Natural killer cell (primary cell): ENCODE measurements around the gene PIAS4. TPM values are rescaled to one million over a fixed set of nuclear protein-coding genes. Genes with fewer than 3 reads are reported as not detected.
A peak's percentile ranks its signal among the peaks of the same experiment; 100 is the strongest.

Source experiments
- ATAC-seq, 3 donors: fragments of 150-1000 bp in 2 of 3; fragments of 200-7000 bp in 1 of 3; cut with Tn5 transposase; 1 replicate in 1 of 3; 2 replicates in 2 of 3; pipeline ENCODE4 v1.10.0; 2021; ENCODE audit warnings: mild to moderate bottlenecking in 2 of 3, moderate library complexity in 2 of 3
- DNase-seq, 2 donors: peaks; one replicate each; pipeline versions ENCODE4 v3.0.0 to v3.0.0-alpha.2; 2013 to 2021; ENCODE audit warnings: mixed read lengths in 1 of 2
- H3K27ac ChIP-seq: one replicate; pipeline ENCODE4 v1.5.1; 2013; ENCODE audit warnings: mild to moderate bottlenecking, low read length
- H3K27me3 ChIP-seq: one replicate; pipeline ENCODE4 v1.6.1; 2013; ENCODE audit warnings: low read length; ENCODE audit not compliant: control insufficient read depth, insufficient read depth
- H3K36me3 ChIP-seq: one replicate; pipeline ENCODE4 v1.6.1; 2013; ENCODE audit warnings: low read length; ENCODE audit not compliant: control insufficient read depth, insufficient read depth
- H3K4me1 ChIP-seq: one replicate; pipeline ENCODE4 v1.6.1; 2013; ENCODE audit warnings: low read length; ENCODE audit not compliant: control insufficient read depth, insufficient read depth
- H3K4me3 ChIP-seq: one replicate; pipeline ENCODE4 v1.5.1; 2013; ENCODE audit warnings: low read length
- H3K9me3 ChIP-seq: one replicate; pipeline ENCODE4 v1.6.1; 2013; ENCODE audit warnings: low read length; ENCODE audit not compliant: control insufficient read depth, insufficient read depth
- H3K27ac Mint-ChIP-seq, 2 donors: one replicate each; pipeline ENCODE4 v1.8.0; 2022; ENCODE audit warnings: mild to moderate bottlenecking in 2 of 2, mixed read lengths in 2 of 2, moderate library complexity in 1 of 2
- H3K27me3 Mint-ChIP-seq, 2 donors: one replicate each; pipeline ENCODE4 v1.8.0; 2022; ENCODE audit warnings: low read depth in 2 of 2, mixed read lengths in 2 of 2
- H3K36me3 Mint-ChIP-seq: one replicate; pipeline ENCODE4 v1.8.0; 2022; ENCODE audit warnings: mixed read lengths
- H3K4me1 Mint-ChIP-seq, 2 donors: one replicate each; pipeline ENCODE4 v1.8.0; 2022; ENCODE audit warnings: mixed read lengths in 2 of 2
- H3K4me3 Mint-ChIP-seq: one replicate; pipeline ENCODE4 v1.8.0; 2022; ENCODE audit warnings: mild to moderate bottlenecking, moderate library complexity, mixed read lengths
- H3K9me3 Mint-ChIP-seq, 2 donors: one replicate each; pipeline ENCODE4 v1.8.0; 2022; ENCODE audit warnings: mixed read lengths in 2 of 2
- CTCF ChIP-seq: fragments of 200-600 bp; IDR thresholded peaks from one replicate; pipeline ENCODE4 v1.8.0; 2022; ENCODE audit warnings: antibody characterized with exemption
- WGBS: methylation state at CpG from one replicate; pipeline ENCODE4 v1.1.7; 2013; ENCODE audit warnings: missing lambda C conversion rate; ENCODE audit not compliant: insufficient coverage; 5-methylcytosine and 5-hydroxymethylcytosine counted together
- intact Hi-C: fragments of 100-400 bp; cut with micrococcal nuclease; formaldehyde crosslinking; loops from one replicate; pipeline ENCODE4 v1.14.2; 2022
- total RNA-seq, 4 donors: library from RNA; stranded (reverse); fragments of 120-200 nt in 1 of 4; gene quantifications; one replicate each; pipeline versions ENCODE4 v1.2.3 to v1.2.4, GENCODE V29; 2013 to 2022

PIAS4 gene
- total RNA-seq, 3 donors from 2014 or later (not counting 1 experiment from before 2014, with no cell fraction given) = 25.4 to 39.4 (median 26.8) TPM

DNA sequence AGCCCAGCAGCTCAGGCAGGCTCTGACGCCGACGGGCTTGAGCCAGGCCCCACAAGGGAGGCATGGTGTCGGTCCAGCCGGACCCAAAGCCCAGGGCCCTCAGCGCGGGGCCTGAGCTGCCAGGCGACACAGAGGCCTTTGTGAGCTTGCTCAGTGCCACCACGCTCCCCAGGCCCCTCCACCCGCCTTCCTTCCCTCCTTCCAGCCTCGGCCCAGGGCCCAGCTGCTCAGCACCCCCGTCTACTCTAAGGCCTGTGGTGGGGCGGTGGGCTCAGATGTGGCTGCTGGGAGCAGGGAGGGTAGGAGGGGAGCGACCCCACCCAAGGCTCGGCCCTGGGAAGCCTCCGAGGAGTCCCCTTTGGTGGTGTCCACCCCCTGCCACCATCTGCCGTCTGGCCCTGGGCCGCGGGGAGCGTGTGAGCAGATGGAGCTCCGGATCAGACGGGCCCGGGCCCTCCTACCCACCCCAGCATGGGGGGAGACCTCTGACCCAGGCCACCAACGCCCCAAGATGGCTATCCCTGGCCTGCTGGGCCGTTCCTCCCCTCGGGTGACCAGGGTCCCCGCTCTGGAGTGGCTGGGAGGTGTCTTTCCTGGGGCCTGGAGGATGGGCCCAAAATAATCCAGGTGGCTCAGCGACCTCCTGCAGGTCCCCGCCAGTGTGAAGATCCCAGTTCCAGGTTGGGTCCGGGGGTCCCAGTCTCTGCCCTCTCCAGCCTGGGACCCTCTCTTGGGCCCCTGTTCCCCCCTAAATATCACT is 51.3 kb downstream of the PIAS4 start:
- H3K4me3 ChIP-seq = peak overlapping the region; percentile 30
- no peaks in the 10 kb centered on the region for H3K27me3 ChIP-seq
- peaks cover 20% of the 10 kb centered on the region for H3K36me3 ChIP-seq
- intact Hi-C loops = loop anchor here (2.0 kb wide), 1 partner anchor 50 kb away; no protein-coding TSS in a partner anchor
- H3K9me3 ChIP-seq = no peaks in the 10 kb centered on the region
- Mint-ChIP-seq H3K27ac (peak overlapping the region; percentile 91 to 96), H3K4me1 (peaks cover 8 to 55% of the 10 kb centered on the region in 2 donors), H3K9me3 (no peaks in the 10 kb centered on the region), H3K36me3 (no peaks in the 10 kb centered on the region), H3K4me3 (peak overlapping the region; percentile 77), H3K27me3 (no peaks in the 10 kb centered on the region)
- ATAC-seq (no peak), DNase-seq (no peak)
- WGBS = 66% methylated on average over 30 of the region's 30 CpGs
- no peak for TF ChIP-seq CTCF
- H3K4me1 ChIP-seq = peaks cover 75% of the 10 kb centered on the region
- H3K27ac ChIP-seq = peak overlapping the region; percentile 97

- no peaks in the 10 kb centered on the region for H3K36me3 Mint-ChIP-seq
- Histone ChIP-seq H3K36me3 (peaks cover 18% of the 10 kb centered on the region), H3K27me3 (no peaks in the 10 kb centered on the region), H3K27ac (peak overlapping the region; percentile 97), H3K4me1 (peaks cover 80% of the 10 kb centered on the region), H3K9me3 (no peaks in the 10 kb centered on the region), H3K4me3 (peak overlapping the region; percentile 30)
- H3K27ac Mint-ChIP-seq = peak overlapping the region; percentile 91 to 96
- DNase-seq = peak in 1 of 2 donors; percentile 49
- 48% methylated on average over 19 of the region's 19 CpGs for WGBS
- peaks cover 10 to 60% of the 10 kb centered on the region in 2 donors for H3K4me1 Mint-ChIP-seq
- H3K27me3 Mint-ChIP-seq = no peaks in the 10 kb centered on the region
- peak in 2 of 3 donors; percentile 3 to 8 for ATAC-seq
- TF ChIP-seq CTCF = no peak
- H3K9me3 Mint-ChIP-seq = no peaks in the 10 kb centered on the region
- intact Hi-C loops = loop anchor here (2.0 kb wide), 1 partner anchor 49 kb away; no protein-coding TSS in a partner anchor
- H3K4me3 Mint-ChIP-seq = peak overlapping the region; percentile 77
Measured at GRCh38 chr19:4059453-4059871, 51.9 kb downstream of the PIAS4 start.

DNA sequence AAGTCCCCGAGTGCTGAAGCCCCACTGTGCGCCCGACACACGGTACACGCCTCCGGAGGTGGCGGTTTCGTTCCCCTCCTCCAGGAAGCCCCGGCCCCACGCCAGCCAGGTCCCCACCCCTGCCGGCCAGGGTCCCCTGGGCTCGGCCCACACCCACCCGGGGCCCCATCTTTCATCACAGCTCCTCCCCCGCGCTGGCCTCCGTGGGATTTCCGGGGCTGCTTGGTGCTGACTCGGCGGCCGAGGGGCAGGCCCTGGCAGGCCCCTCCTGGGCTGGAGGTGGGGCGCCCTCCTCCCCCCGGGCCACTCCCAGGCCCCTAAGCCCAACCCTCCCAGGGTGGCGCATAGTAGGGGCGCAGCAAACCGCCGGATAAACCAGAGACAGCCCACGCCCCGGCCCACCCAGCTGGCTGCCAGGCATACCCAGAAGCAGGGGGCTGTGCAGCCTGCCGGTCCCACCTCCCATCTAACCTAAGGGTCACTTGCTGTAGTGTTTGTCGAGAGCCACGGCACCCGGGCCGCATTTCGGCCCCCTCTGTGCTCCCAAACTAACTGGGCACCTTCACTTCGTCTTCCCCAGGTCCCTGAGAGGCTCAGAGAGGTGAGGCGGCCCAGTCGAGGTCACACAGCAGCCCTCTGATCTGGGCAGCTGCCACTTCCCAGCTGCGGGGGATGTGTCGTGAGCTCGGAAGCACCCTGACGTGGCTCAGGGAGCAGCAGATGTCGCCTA is 52.5 kb downstream of the PIAS4 start:
- H3K4me1 Mint-ChIP-seq = peaks cover 10 to 60% of the 10 kb centered on the region in 2 donors
- DNase-seq = peak; percentile 83 to 85

More for the DNA sequence above, 52.5 kb downstream of the PIAS4 start:
- Histone ChIP-seq H3K9me3 (no peaks in the 10 kb centered on the region), H3K27me3 (no peaks in the 10 kb centered on the region), H3K4me3 (peak overlapping the region; percentile 30), H3K36me3 (peaks cover 18% of the 10 kb centered on the region), H3K27ac (peak overlapping the region; percentile 97), H3K4me1 (peaks cover 81% of the 10 kb centered on the region)
- WGBS = 41% methylated on average over 42 of the region's 42 CpGs
- peak overlapping the region; percentile 91 to 96 for H3K27ac Mint-ChIP-seq
- H3K36me3 Mint-ChIP-seq = no peaks in the 10 kb centered on the region
- TF ChIP-seq CTCF = no peak
- no peaks in the 10 kb centered on the region for H3K9me3 Mint-ChIP-seq
- no peaks in the 10 kb centered on the region for H3K27me3 Mint-ChIP-seq
- peak; percentile 67 to 81 (median 79) for ATAC-seq
- peak overlapping the region; percentile 77 for H3K4me3 Mint-ChIP-seq
- intact Hi-C loops = loop anchor here (2.0 kb wide), 1 partner anchor 49 kb away; no protein-coding TSS in a partner anchor
